GM18867 (cell line): Measurements from ENCODE around the gene AHSA1.

Experiments
- ATAC-seq: cut with Tn5 transposase; IDR thresholded peaks from one replicate; pipeline ENCODE4 v1.9.1; 2021; ENCODE audit warnings: mild to moderate bottlenecking, moderate library complexity; ENCODE audit not compliant: unreplicated experiment

The AHSA1 gene

GRCh38 chr14:77470224-77470870 lies 12.5 kb downstream of the AHSA1 start:
- ATAC-seq, result no peak

GRCh38 chr14:77473921-77474320 lies 16.0 kb downstream of the AHSA1 start:
- ATAC-seq, result no peak

GRCh38 chr14:77474479-77475177 lies 16.7 kb downstream of the AHSA1 start:
- no peak for ATAC-seq

- ATAC-seq, result no peak
Observed at GRCh38 chr14:77475432-77476115, 17.7 kb downstream of the AHSA1 start.

DNA sequence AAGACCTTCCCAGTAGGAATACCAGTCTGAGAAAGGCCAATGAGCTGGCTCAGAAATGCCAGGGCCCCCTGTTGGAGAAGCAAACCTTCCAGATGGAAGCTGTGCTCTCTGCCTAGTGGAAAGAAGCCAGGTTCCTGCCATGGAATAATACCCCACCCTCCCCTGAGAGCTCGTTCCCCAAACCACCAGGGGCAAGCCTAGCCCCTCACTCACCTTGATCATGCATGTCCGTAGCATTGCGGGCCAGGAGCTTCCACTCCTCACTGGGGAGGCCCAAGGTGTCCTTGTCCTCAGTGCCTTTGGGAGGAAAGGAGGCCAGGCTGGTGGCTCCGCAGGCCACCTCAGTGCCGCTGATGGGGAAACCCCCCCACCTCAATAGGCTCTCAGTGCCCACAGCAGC lies 20.1 kb downstream of the AHSA1 start:
- no peak for ATAC-seq

GRCh38 chr14:77478796-77479195 lies 20.9 kb downstream of the AHSA1 start:
- ATAC-seq, result peak; percentile 81

DNA sequence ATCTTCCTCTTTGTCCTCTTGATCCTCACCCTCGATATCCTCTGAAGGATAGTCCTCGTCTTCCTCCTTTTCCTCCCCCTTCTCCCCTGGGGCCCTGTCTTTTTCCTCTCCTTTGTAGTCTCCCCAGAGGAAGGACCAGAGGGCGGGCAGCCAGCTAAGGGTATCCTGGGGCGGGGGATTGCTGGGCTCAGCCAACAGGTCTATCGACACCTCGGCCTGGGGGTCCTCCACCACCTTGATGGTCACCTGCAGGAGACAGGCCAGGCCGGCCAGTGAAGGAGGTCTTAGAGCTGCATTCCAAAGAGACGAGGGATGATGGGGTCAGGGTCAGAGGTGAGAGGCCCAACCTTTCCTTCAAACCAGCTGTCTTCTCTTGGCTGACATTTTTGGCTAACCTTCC lies 24.5 kb downstream of the AHSA1 start:
- ATAC-seq, result no peak

DNA sequence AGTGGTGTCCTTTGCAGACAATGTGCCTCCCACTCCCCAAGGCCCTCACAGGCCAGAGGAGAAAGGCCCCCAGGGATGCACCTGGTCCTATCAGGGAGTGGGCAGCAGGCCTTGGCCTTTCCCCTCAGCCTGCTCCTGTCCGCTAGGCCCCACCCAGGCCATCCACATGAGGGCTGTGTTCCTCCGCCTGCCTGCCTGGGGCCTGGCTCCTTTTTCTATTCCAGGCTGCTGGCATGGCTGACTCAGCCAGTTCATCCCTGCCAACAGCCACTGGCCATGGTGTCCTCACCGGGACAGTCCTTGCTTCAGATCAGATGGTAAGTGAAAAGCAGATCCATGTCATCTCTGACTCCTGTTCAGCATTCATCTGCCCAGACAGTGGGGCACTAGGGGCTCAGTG lies 27.4 kb downstream of the AHSA1 start:
- no peak for ATAC-seq

- no peak for ATAC-seq
Observed at GRCh38 chr14:77485901-77486678, 28.2 kb downstream of the AHSA1 start.

DNA sequence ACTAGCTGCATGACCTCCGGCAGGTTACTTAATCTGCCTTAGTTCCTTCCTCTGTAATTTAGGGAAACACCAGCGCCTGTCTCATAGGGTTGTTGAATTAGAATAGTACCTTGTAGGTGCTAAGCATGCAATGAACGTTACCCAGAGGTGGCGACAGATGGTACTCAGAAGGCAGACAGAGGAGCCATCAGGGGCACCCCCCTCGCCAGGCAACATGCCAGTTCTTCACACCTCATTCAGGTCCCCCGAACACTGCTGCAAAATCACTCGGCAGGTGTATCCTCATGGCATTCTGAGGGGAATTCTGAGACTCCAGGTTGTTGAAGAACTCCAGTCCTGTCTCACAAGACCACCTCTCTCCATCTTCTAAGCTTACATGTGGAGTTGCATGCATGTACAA lies 30.7 kb downstream of the AHSA1 start:
- no peak for ATAC-seq

- no peak for ATAC-seq
Observed at GRCh38 chr14:77489041-77489440, 31.1 kb downstream of the AHSA1 start.

- no peak for ATAC-seq
Observed at GRCh38 chr14:77490347-77490986, 32.6 kb downstream of the AHSA1 start.

- ATAC-seq, result no peak
Observed at GRCh38 chr14:77491056-77491455, 33.2 kb downstream of the AHSA1 start.

GRCh38 chr14:77495334-77495733 lies 37.4 kb downstream of the AHSA1 start:
- ATAC-seq, result no peak

DNA sequence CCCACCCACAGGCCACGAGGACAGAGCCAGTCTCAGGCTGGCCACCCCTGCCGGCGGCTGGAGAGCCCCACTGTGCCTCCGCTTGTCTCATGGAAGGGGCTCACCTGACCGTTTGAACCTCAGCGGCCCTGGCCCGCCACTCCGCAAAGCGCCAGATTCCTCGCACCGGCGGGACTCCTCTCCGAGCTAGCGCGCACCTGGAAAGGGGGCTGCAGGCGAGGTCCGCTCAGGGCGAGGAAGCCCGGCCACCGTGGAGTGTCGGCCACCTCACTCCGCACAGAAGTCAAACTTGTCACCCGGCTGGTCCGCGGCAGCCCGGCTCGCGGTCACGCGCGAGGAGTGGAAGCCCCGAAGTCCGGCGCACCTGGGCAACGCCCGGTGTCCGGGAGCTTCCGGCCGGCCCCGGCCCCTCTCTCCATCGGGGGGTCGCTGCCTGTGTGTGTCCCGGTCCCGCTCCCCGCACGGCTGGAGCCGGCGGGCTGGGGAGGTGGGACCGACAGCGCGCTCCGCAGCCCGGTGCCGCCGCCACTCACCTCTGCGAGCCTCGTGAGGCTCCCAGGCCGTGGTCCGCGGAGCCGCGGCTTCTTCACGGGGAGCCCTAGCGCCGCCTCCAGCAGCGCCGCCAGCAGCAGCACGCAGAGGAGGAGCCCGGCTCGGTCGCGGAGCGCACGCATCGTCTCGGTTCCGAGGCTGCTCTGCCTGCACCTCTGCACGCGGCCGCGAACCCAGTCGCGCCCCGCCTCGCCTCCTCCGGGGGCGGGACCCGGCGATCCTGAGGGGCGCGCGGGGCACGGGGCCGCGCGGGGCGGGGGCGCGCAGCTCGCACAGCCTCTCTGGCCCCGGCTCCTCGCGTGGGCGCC lies 40.5 kb downstream of the AHSA1 start, which contains the start of gene ISM2:
Gene ISM2, minus strand, starts transcription at position 697 of the 860 bp plus-strand sequence. Its CDS starts 23 bp downstream, at position 674.
- ATAC-seq, result peak; percentile 75

DNA sequence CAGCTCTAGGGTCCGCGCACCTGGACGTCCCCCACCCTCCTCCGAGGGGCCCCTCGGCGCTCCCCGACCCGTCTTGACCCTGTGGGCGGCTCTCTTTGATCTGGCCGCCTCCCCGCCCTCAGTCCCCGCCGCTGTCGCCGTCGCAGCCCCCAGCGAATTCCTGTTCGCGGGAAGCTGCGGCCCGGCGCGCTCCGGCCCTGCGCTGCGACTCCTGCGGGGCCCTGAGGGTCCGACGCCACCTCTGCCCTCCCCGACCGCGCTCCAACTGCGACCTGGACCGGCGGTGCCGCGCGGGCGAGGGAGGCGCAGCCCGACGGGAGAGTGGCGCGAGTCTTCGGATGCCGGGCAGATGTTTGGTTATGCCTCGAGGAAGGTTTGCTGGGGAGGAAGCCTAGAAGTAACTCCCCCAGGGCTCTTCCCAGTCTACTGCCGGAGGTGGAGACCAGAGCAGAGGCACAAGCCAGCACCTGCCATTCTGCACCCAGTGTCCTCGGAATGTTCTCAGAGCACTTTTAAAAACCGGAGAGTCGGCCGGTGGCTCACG lies 41.2 kb downstream of the AHSA1 start:
- ATAC-seq, result peak; percentile 27

GRCh38 chr14:77502109-77502782 lies 44.4 kb downstream of the AHSA1 start:
- no peak for ATAC-seq

DNA sequence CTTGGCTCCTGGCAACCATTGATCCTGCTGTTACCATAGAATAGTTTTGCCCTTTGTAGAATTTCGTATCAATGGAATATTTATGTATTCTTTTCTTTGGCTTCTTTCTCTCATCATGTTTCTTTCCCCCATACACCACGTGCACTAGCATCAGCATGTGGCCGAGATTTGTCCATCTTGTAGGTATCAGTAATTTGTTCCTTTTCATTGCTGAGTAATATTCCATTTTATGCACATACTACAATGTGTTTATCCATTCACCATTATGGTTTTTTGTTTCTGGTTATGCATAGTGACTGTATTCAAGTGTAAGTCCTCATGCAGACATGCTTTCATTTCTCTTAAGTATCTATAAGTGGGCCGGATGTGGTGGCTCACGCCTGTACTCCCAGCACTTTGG lies 45.2 kb downstream of the AHSA1 start:
- no peak for ATAC-seq

GRCh38 chr14:77505031-77505430 lies 47.1 kb downstream of the AHSA1 start:
- no peak for ATAC-seq
